Nephron (organoid): ENCODE data around the gene INTS1.

Source experiments
- H3K27ac Mint-ChIP-seq, 3 experiments: 2 replicates each; pipeline ENCODE4 v1.8.0; 2020; ENCODE audit warnings: mixed read lengths in 3 of 3, mild to moderate bottlenecking in 2 of 3, moderate library complexity in 1 of 3
- H3K27me3 Mint-ChIP-seq: 2 replicates; pipeline ENCODE4 v1.8.0; 2021; ENCODE audit warnings: low read depth, mild to moderate bottlenecking, moderate library complexity, mixed read lengths
- H3K36me3 Mint-ChIP-seq: 2 replicates; pipeline ENCODE4 v1.8.0; 2020; ENCODE audit warnings: low read depth, mixed read lengths
- H3K4me1 Mint-ChIP-seq: 2 replicates; pipeline ENCODE4 v1.8.0; 2020; ENCODE audit warnings: mixed read lengths
- H3K4me3 Mint-ChIP-seq, 3 experiments: 2 replicates each; pipeline ENCODE4 v1.8.0; 2020; ENCODE audit warnings: mild to moderate bottlenecking in 3 of 3, mixed read lengths in 3 of 3, moderate library complexity in 2 of 3
- H3K9me3 Mint-ChIP-seq: 2 replicates; pipeline ENCODE4 v1.8.0; 2020; ENCODE audit warnings: mixed read lengths
- TF ChIP-seq, protein P1 (sequence below), 3 experiments: fragments of 200-600 bp; sonication (generic); IDR thresholded peaks; one replicate each; pipeline ENCODE4 v1.5.0; 2021; ENCODE audit warnings: antibody characterized with exemption in 3 of 3; ENCODE audit not compliant: unreplicated experiment in 3 of 3

The INTS1 gene

DNA sequence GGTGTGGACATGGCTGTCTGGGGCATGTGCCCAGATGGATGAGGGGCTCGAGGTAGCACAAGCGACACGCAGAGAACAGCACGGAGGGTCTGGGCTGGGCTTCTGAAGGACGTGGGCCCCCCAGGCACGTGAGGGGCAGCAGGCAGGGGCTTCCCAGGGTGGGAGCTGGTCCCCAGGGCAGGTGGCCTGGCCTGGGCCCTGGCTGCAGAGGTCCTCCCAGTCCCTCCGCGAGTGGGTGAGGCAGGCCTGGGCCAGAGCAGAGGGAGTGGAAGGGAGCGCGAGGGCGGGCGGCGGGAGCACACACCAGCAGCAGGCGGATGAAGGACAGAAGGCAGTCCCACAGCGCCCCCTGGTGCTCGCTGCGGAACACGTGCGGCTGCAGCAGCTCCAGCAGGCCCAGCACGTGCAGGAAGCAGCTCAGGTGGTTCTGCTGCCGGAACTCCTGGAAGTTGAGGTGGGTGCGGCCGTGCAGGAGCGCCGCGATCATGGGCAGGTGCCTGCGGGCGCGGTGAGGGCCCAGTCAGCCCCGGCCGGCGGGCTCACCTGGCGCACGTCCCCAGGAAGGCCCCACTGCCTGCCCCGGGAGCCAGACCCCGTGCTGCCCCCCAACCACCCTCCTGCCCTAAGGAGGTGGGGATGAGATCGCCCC is 30.2 kb downstream of the INTS1 start:
- H3K27me3 Mint-ChIP-seq, result no peaks in the 10 kb centered on the region
- H3K4me3 Mint-ChIP-seq, result no peak overlapping the region
- no peaks in the 10 kb centered on the region for H3K4me1 Mint-ChIP-seq
- TF ChIP-seq, protein P1, sequence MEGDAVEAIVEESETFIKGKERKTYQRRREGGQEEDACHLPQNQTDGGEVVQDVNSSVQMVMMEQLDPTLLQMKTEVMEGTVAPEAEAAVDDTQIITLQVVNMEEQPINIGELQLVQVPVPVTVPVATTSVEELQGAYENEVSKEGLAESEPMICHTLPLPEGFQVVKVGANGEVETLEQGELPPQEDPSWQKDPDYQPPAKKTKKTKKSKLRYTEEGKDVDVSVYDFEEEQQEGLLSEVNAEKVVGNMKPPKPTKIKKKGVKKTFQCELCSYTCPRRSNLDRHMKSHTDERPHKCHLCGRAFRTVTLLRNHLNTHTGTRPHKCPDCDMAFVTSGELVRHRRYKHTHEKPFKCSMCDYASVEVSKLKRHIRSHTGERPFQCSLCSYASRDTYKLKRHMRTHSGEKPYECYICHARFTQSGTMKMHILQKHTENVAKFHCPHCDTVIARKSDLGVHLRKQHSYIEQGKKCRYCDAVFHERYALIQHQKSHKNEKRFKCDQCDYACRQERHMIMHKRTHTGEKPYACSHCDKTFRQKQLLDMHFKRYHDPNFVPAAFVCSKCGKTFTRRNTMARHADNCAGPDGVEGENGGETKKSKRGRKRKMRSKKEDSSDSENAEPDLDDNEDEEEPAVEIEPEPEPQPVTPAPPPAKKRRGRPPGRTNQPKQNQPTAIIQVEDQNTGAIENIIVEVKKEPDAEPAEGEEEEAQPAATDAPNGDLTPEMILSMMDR (IDR thresholded peaks at IDR 0.05; ENCODE audit: unreplicated experiment in 3 of 3), result peak; percentile 87 to 98 (median 89)
- H3K9me3 Mint-ChIP-seq, result no peaks in the 10 kb centered on the region
- H3K36me3 Mint-ChIP-seq, result peaks cover 5% of the 10 kb centered on the region
- no peak overlapping the region for H3K27ac Mint-ChIP-seq

GRCh38 chr7:1470901-1471300 is 33.3 kb downstream of the INTS1 start:
- no peaks in the 10 kb centered on the region for H3K4me1 Mint-ChIP-seq
- no peaks in the 10 kb centered on the region for H3K27me3 Mint-ChIP-seq
- TF ChIP-seq, protein P1 (IDR thresholded peaks at IDR 0.05; ENCODE audit: unreplicated experiment in 3 of 3), result no peak
- H3K27ac Mint-ChIP-seq, result no peak overlapping the region
- H3K9me3 Mint-ChIP-seq, result no peaks in the 10 kb centered on the region
- no peak overlapping the region for H3K4me3 Mint-ChIP-seq
- H3K36me3 Mint-ChIP-seq, result peaks cover 5% of the 10 kb centered on the region

DNA sequence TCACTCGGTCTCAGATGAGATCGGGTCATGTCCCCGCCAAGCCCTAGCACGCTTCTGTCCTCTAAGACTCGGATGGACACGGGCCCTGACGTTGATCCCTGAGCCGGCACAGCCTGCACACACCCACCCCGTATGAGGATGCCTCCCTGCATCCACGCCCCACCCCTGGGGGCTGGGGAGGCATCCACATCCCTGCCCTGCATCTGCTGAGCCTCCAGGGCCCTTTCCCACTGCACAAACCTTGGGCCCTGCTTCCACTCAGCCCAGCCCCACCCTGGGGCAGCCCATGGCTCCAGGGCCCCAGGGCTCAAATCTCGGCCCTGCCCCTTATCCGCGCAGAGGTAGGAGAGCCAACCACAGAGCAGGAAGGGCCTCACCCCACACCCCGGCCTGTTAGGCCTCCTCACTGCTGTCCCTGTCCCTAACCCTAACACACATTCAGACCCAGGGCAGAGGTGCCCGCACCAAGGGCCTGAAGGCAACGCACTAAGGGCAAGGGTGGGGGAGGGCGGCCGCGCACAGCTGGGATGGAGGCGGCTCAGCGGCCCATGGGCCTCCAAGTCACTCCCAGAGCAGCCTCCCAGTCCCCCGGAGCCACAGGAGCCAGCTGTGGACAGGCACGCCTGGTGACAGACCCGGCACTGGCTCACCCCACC is 35.4 kb downstream of the INTS1 start:
- TF ChIP-seq, protein P1 (IDR thresholded peaks at IDR 0.05; ENCODE audit: unreplicated experiment in 3 of 3), result no peak
- no peaks in the 10 kb centered on the region for H3K36me3 Mint-ChIP-seq
- H3K4me1 Mint-ChIP-seq, result no peaks in the 10 kb centered on the region
- no peaks in the 10 kb centered on the region for H3K9me3 Mint-ChIP-seq
- H3K27ac Mint-ChIP-seq, result no peak overlapping the region
- no peak overlapping the region for H3K4me3 Mint-ChIP-seq
- no peaks in the 10 kb centered on the region for H3K27me3 Mint-ChIP-seq

GRCh38 chr7:1468203-1468602 is 36.0 kb downstream of the INTS1 start:
- Mint-ChIP-seq H3K27me3 (no peaks in the 10 kb centered on the region), H3K4me3 (no peak overlapping the region), H3K27ac (no peak overlapping the region), H3K9me3 (no peaks in the 10 kb centered on the region), H3K36me3 (no peaks in the 10 kb centered on the region), H3K4me1 (no peaks in the 10 kb centered on the region)
- TF ChIP-seq, protein P1 (IDR thresholded peaks at IDR 0.05; ENCODE audit: unreplicated experiment in 3 of 3), result no peak

GRCh38 chr7:1466524-1467271 is 37.5 kb downstream of the INTS1 start:
- peaks cover 6% of the 10 kb centered on the region for H3K4me1 Mint-ChIP-seq
- H3K4me3 Mint-ChIP-seq, result no peak overlapping the region
- H3K27ac Mint-ChIP-seq, result peak overlapping the region in 1 of 3 experiments; percentile 63
- H3K36me3 Mint-ChIP-seq, result no peaks in the 10 kb centered on the region
- TF ChIP-seq, protein P1 (IDR thresholded peaks at IDR 0.05; ENCODE audit: unreplicated experiment in 3 of 3), result no peak
- H3K9me3 Mint-ChIP-seq, result no peaks in the 10 kb centered on the region
- H3K27me3 Mint-ChIP-seq, result no peaks in the 10 kb centered on the region
